ENCODE measurements around the gene RTL3.

The RTL3 gene

GRCh38 chrX:78618987-78619386 is 40.1 kb downstream of the RTL3 start:
- no peak for DNase-seq

- DNase-seq = no peak
These were observed 44.9 kb downstream of the RTL3 start for GRCh38 chrX:78614264-78614663.

Data from activated CD4-positive, alpha-beta T cell treated with anti-CD3 and anti-CD28 coated beads, Interleukin-2, amount 50 U/mL, for 1 hour (primary cell).